Nucleus accumbens (tissue), 56 donors: Measurements from ENCODE around the gene INAVA.

Source experiments
- DNase-seq, 56 donors: peaks; one replicate each; lab custom pipeline; 2025; lab: John Stamatoyannopoulos, UW

The INAVA gene

GRCh38 chr1:200894712-200895442, at the start of gene INAVA:
TSS of gene INAVA (plus strand) at chr1:200894900. CDS start at chr1:200898401, 3,501 bp downstream.
- no peak for DNase-seq

DNA sequence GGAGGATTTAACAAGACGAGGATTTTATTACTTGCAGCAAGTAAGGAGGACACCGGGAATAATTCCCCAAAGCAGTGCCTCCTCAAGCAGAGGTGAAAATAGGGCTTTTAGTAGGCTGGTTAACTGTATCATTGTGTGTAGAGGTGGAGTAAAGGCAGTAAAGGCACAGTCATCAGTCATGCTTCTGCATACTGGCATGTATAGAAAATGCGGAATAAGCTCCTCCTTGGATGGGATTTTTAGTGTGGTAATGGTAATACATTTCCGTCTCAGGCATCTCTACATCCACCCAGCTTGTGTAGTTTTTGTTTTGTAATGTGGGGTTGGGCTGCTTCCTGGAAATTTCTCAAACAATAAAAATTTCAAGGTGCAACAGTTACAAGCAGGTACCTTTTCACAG, 49.3 kb upstream of the INAVA start:
- no peak for DNase-seq

- no peak for DNase-seq
Observed at GRCh38 chr1:200846398-200846797, 48.3 kb upstream of the INAVA start.

DNA sequence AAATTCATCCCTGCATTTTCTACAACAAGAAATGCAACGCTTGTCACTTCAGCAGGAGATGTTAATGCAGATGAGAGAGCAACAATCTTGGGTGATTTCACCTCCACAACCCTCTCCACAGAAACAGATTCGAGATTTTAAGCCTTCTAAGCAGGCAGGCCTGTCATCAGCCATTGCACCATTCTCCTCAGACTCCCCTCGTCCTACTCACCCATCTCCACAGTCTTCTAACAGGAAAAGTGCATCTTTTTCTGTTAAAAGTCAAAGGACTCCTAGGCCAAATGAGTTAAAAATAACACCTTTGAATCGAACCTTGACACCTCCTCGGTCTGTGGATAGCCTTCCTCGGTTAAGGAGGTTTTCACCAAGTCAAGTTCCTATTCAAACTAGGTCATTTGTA, 45.3 kb upstream of the INAVA start:
- DNase-seq: no peak

GRCh38 chr1:200850554-200850953, 44.1 kb upstream of the INAVA start:
- DNase-seq: no peak

DNA sequence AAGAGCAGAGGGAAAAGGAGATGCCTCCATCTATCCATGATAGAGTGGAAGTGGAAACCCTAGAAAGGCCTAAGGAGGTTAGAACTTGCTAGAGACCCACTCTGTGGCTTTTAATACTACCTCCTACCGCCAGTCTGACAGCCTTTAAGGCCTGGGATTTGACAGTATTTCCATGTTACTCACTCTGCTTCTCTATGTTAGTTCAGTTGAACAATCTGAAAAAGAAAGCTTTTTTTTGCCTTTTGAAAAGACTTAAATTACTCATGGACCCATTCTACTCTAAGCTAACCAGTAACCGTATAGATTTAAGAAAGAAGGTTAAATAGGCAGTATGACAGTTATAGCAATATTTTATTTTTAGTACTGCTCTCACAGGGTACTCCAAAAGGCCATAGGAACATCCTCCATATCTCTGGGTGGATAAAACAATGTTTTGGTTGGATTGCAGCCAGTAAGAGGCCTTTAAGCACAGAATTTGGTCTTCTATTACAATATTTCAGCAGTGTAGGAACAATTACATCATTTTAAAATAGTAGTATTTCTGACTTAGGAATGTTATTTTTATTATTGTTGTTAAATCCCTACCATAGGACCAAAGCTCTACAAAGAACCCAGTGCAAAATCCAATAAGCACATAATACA, 37.9 kb upstream of the INAVA start:
- DNase-seq: no peak

DNA sequence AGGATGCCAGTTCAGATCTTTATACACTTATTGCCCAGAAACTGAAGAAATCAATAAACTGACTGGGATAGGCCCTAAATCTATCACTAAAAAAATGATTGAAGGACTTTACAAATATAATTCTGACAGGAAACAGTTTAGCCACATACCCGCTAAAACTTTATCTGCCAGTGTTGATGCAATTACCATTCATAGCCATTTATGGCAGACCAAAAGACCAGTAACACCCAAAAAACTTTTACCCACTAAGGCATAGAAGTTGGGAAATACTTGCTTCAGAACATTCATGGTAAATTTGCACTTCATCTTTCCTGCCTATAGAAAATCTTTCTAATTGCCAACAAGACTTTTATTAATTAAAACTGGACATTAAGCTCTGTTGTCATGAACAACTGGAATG, 36.9 kb upstream of the INAVA start:
- no peak for DNase-seq

DNA sequence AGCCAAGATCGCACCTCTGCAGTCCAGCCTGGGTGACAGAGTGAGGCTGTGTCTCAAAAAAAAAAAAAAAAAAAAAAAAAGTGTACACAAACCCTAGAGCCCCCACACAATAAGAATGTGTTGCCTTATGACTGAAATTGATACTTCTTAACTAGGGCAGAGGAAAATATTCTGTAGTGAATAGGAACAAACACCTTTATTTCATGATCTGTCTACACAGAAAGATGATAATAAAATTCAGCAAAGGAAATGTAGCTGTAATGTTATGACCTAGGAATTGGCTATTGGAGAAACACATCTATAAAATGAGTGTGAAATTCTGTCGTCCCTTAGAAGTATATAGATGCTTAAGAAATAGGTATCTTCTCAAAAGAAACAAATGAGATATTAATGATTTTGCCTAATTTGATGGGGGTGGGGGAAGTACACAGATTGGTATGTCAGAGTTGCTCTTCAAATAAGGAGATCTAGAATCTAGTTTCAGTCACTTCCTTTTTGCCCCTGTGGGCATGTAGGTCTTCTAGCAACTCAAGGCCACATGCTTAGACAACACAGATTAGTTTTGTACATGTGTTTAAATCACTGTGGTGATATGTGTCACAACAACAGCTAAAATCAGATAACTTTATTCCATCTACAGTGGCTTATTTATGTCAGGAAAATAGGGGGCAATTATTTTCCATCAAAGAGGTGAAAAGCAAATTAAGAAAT, 32.6 kb upstream of the INAVA start:
- DNase-seq: no peak

GRCh38 chr1:200862713-200863415, 31.8 kb upstream of the INAVA start:
- no peak for DNase-seq

- DNase-seq: no peak
Observed at GRCh38 chr1:200866116-200866515, 28.6 kb upstream of the INAVA start.

- DNase-seq: peak in 1 of 56 donors; percentile 14
Observed at GRCh38 chr1:200866521-200866920, 28.2 kb upstream of the INAVA start.

GRCh38 chr1:200867018-200867811, 27.5 kb upstream of the INAVA start:
- no peak for DNase-seq

DNA sequence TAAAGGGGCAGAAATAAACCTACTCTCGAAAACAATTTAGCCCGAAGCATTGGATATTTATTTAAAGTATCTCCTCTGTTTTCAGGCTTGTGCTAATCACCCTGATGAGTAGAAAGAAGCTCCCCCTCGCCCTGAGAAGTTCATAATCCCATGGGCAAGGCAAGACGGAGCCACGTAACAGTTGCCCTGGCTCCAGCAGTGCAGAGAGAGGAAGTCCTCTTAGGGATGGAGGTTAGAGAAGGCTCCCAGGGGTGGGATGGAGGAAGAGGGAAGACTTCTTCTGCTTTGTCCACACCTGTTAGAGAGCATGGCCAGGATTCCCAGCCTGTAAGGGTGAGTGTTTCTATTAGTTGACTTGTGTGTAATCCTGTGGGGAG, 25.3 kb upstream of the INAVA start:
- DNase-seq: no peak

- no peak for DNase-seq
Observed at GRCh38 chr1:200869753-200870391, 24.8 kb upstream of the INAVA start.

DNA sequence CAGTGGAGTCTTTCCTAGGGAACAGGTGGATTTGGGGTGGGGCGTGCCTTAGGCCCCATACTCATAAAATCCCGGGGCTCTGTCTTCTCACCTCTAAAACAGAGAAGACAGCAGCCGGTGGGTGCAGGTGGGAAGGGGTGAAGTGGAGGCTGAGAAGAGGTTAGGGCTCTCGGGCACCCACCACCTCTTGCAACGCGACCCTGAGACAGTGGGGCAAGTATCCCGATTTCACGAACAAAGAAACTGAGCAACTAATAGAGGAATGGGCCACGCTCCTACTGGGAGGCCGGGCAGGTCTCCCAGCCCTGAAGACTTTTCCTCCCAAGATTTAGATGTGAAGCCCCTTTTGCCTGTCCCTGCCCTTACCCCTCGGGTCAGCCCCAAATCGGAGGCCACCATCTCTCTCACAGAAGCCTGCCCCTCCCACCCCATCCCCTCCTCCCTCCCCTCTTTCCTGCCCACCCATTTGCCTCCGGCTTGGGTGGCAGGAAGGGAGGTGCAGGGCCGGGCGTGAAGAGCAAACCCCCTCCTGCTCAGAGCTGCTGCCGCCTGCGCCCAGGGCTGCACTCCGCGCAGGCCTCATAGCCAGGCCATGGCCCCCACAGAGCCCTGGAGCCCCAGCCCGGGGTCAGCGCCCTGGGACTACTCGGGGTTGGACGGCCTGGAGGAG, 22.1 kb upstream of the INAVA start, which contains the start of gene GPR25:
TSS of gene GPR25 (plus strand) at position 536 of the 670 bp plus-strand sequence. CDS start at position 593, 57 bp downstream.
- DNase-seq: no peak

GRCh38 chr1:200873116-200873670, 21.5 kb upstream of the INAVA start:
- no peak for DNase-seq

DNA sequence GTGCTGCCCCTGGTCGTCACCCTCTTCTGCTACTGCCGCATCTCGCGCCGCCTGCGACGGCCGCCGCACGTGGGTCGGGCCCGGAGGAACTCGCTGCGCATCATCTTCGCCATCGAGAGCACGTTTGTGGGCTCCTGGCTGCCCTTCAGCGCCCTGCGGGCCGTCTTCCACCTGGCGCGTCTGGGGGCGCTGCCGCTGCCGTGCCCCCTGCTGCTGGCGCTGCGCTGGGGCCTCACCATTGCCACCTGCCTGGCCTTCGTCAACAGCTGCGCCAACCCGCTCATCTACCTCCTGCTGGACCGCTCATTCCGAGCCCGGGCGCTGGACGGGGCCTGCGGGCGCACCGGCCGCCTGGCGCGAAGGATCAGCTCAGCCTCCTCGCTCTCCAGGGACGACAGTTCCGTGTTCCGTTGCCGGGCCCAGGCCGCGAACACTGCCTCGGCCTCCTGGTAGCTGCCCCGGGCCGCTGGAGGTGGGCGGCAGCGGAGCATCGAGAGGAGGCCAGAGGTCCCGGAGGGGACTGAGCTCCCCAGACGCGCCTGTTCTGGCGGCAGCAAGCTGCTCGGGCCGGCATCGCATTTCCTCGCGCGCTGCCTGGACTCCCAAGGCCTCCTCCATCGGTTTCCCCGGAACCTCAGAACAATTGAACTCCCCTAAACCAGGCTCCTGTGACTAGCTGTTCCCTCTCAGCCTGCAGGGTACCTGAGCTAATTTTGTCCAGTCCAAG, 20.9 kb upstream of the INAVA start:
- DNase-seq: no peak

- no peak for DNase-seq
Observed at GRCh38 chr1:200874694-200875093, 20.0 kb upstream of the INAVA start.
